Breast epithelium (tissue), 4 donors: ENCODE results near the gene B4GALNT4. TPM values are rescaled to one million over a fixed set of nuclear protein-coding genes. Genes with fewer than 3 reads are reported as not detected.
"Not testable (repeated sequence)": the region's sequence is repeated elsewhere in the genome, so short reads cannot be mapped to it uniquely, and the experiment has no call there.

Source experiments
- DNase-seq, 2 donors: peaks; one replicate each; pipeline ENCODE4 v3.0.0-alpha.2; 2019; ENCODE audit warnings: low spot score in 2 of 2
- H3K27ac ChIP-seq, 2 donors: fragments of 200-600 bp; sonication (generic) in 1 of 2; one replicate each; pipeline ENCODE4 v1.5.1; 2016 to 2019; ENCODE audit warnings: mild to moderate bottlenecking in 1 of 2
- H3K27me3 ChIP-seq, 2 donors: fragments of 200-600 bp; sonication (generic) in 1 of 2; one replicate each; pipeline versions ENCODE4 v1.5.1 to v1.6.0; 2017 to 2019; ENCODE audit warnings: control low read depth in 1 of 2, mild to moderate bottlenecking in 1 of 2
- H3K36me3 ChIP-seq: fragments of 200-600 bp; one replicate; pipeline ENCODE4 v1.5.1; 2019
- H3K4me1 ChIP-seq, 2 donors: fragments of 200-600 bp; sonication (generic); one replicate each; pipeline ENCODE4 v1.5.1; 2016 to 2019; ENCODE audit warnings: control low read depth in 1 of 2
- H3K4me3 ChIP-seq, 3 donors: fragments of 200-600 bp; sonication (generic); 1 replicate in 2 of 3; 2 replicates in 1 of 3; pipeline ENCODE4 v1.5.1; 2016 to 2019; ENCODE audit warnings: mild to moderate bottlenecking in 3 of 3, moderate library complexity in 2 of 3
- H3K9me3 ChIP-seq, 2 donors: fragments of 200-600 bp; sonication (generic) in 1 of 2; one replicate each; pipeline ENCODE4 v1.5.1; 2016 to 2019; ENCODE audit warnings: control low read depth in 1 of 2
- CTCF ChIP-seq, 3 donors: fragments of 450-650 bp; IDR thresholded peaks; one replicate each; pipeline ENCODE4 v1.5.1; 2016 to 2017; ENCODE audit warnings: antibody characterized with exemption in 3 of 3, mild to moderate bottlenecking in 3 of 3, moderate library complexity in 3 of 3
- POLR2A ChIP-seq: fragments of 450-650 bp; IDR thresholded peaks from one replicate; pipeline ENCODE4 v1.6.1; 2016; ENCODE audit warnings: antibody characterized with exemption, mild to moderate bottlenecking, moderate library complexity
- POLR2AphosphoS5 ChIP-seq, 3 donors: sonication (generic); formaldehyde crosslinking; IDR thresholded peaks; one replicate each; pipeline ENCODE4 v1.6.1; 2017; ENCODE audit warnings: antibody characterized with exemption in 3 of 3
- intact Hi-C: fragments of 100-400 bp; cut with DNase I; formaldehyde crosslinking; loops from one replicate; pipeline ENCODE4 v1.15.1; 2023; ENCODE audit warnings: low total_unique reads
- total RNA-seq, 3 donors: library from RNA; depleted of rRNA; stranded (reverse); fragments of >200 nt; gene quantifications; one replicate each; pipeline ENCODE4 v1.1.0, GENCODE V29; 2016

Gene B4GALNT4
- total RNA-seq, 3 donors from 2014 or later: 0.48 to 11.3 (median 8.2) TPM

- intact Hi-C loops: no loop called here
- DNase-seq: no peak
Measured at GRCh38 chr11:408154-409007, 39.1 kb downstream of the B4GALNT4 start.

GRCh38 chr11:409008-409599, 39.8 kb downstream of the B4GALNT4 start:
- no peak overlapping the region for H3K4me3 ChIP-seq
- intact Hi-C loops: no loop called here
- no peak overlapping the region for H3K27ac ChIP-seq
- peaks cover 0 to 6% of the 10 kb centered on the region in 2 donors for H3K4me1 ChIP-seq
- TF ChIP-seq CTCF (IDR thresholded peaks at IDR 0.05) (no peak), POLR2A (no peak), POLR2AphosphoS5 (IDR thresholded peaks at IDR 0.05) (no peak)
- H3K9me3 ChIP-seq: no peaks in the 10 kb centered on the region
- H3K36me3 ChIP-seq: no peaks in the 10 kb centered on the region
- no peaks in the 10 kb centered on the region for H3K27me3 ChIP-seq
- DNase-seq: no peak

More at GRCh38 chr11:408154-409007, 39.1 kb downstream of the B4GALNT4 start:
- Histone ChIP-seq H3K27me3 (no peaks in the 10 kb centered on the region), H3K4me3 (no peak overlapping the region), H3K36me3 (no peaks in the 10 kb centered on the region), H3K4me1 (peaks cover 0 to 6% of the 10 kb centered on the region in 2 donors), H3K27ac (no peak overlapping the region), H3K9me3 (no peaks in the 10 kb centered on the region)
- TF ChIP-seq POLR2AphosphoS5 (IDR thresholded peaks at IDR 0.05): no peak
- no peak for TF ChIP-seq CTCF (IDR thresholded peaks at IDR 0.05)

GRCh38 chr11:409600-410483, 40.5 kb downstream of the B4GALNT4 start:
- no peaks in the 10 kb centered on the region for H3K9me3 ChIP-seq
- intact Hi-C loops: no loop called here
- no peaks in the 10 kb centered on the region for H3K27me3 ChIP-seq
- no peak overlapping the region for H3K4me3 ChIP-seq
- no peak for DNase-seq
- H3K36me3 ChIP-seq: no peaks in the 10 kb centered on the region
- H3K27ac ChIP-seq: no peak overlapping the region
- TF ChIP-seq POLR2A (no peak), POLR2AphosphoS5 (IDR thresholded peaks at IDR 0.05) (no peak)
- H3K4me1 ChIP-seq: peaks cover 0 to 6% of the 10 kb centered on the region in 2 donors

- H3K4me1 ChIP-seq, H3K9me3 ChIP-seq, H3K4me3 ChIP-seq, H3K27ac ChIP-seq, H3K36me3 ChIP-seq, H3K27me3 ChIP-seq, intact Hi-C loops, DNase-seq: not testable (repeated sequence)
Measured at GRCh38 chr11:410711-411110, 41.4 kb downstream of the B4GALNT4 start.

GRCh38 chr11:411520-411919, 42.2 kb downstream of the B4GALNT4 start:
- H3K4me1 ChIP-seq, DNase-seq, H3K9me3 ChIP-seq, H3K27ac ChIP-seq, intact Hi-C loops, H3K36me3 ChIP-seq, H3K27me3 ChIP-seq, H3K4me3 ChIP-seq: not testable (repeated sequence)

GRCh38 chr11:412641-413119, 43.4 kb downstream of the B4GALNT4 start:
- H3K27me3 ChIP-seq: no peaks in the 10 kb centered on the region
- H3K9me3 ChIP-seq: no peaks in the 10 kb centered on the region
- H3K27ac ChIP-seq: no peak overlapping the region
- no peaks in the 10 kb centered on the region for H3K36me3 ChIP-seq
- no peak overlapping the region for H3K4me3 ChIP-seq
- DNase-seq: no peak
- peaks cover 0 to 8% of the 10 kb centered on the region in 2 donors for H3K4me1 ChIP-seq
- intact Hi-C loops: no loop called here
- no peak for TF ChIP-seq CTCF (IDR thresholded peaks at IDR 0.05)
- TF ChIP-seq POLR2AphosphoS5 (IDR thresholded peaks at IDR 0.05): no peak
- no peak for TF ChIP-seq POLR2A
